HCT116 (cell line): ENCODE measurements around the gene NAT10. TPM values are rescaled to one million over a fixed set of nuclear protein-coding genes. Genes with fewer than 3 reads are reported as not detected.

Source experiments
- ATAC-seq: fragments of 200-7000 bp; cut with Tn5 transposase; 2 replicates; pipeline ENCODE4 v1.9.1; 2020; ENCODE audit warnings: mild to moderate bottlenecking, moderate library complexity
- BruUV-seq: library from RNA; stranded (reverse); fragments of 400-500 nt; replicated peaks from 2 replicates; lab custom pipeline; 2021; lab: Mats Ljungman, UMichigan
- CTCF ChIA-PET: fragments of 300-600 bp; sonication (Branson Sonifier 250); formaldehyde crosslinking; loops from one replicate; lab custom pipeline; 2021; ENCODE audit warnings: antibody characterized with exemption; lab: Charles Lee
- POLR2A ChIA-PET: fragments of 300-600, 350-600 bp; sonication (Branson Sonifier 250); formaldehyde crosslinking; loops from one replicate; lab custom pipeline; 2021; ENCODE audit warnings: antibody characterized with exemption; lab: Charles Lee
- RAD21 ChIA-PET, 2 experiments: fragments of 300-600 bp; sonication (Branson Sonifier 250); formaldehyde crosslinking; loops; one replicate each; lab custom pipeline; 2023; ENCODE audit warnings: low total read pairs in 2 of 2; ENCODE audit not compliant: uncharacterized antibody in 2 of 2, unreplicated experiment in 2 of 2, low non-redundant PET in 1 of 2; lab: Charles Lee
- DNase-seq: peaks from one replicate; pipeline ENCODE4 v3.0.0-alpha.2; 2010; ENCODE audit warnings: low read depth, low spot score
- H2AFZ ChIP-seq: fragments of 200-600 bp; shearing (Covaris generic), sonication (generic); 2 replicates; pipeline ENCODE4 v1.6.1; 2017; ENCODE audit warnings: low read depth, mixed run types, mixed read lengths, antibody characterized with exemption, low read length; ENCODE audit not compliant: poor library complexity, severe bottlenecking
- H3K27ac ChIP-seq: 2 replicates; pipeline ENCODE4 v1.5.1; 2012; ENCODE audit warnings: low read depth, low read length
- H3K27me3 ChIP-seq: fragments of 200-600 bp; sonication (generic); 2 replicates; pipeline ENCODE4 v1.6.1; 2016; ENCODE audit warnings: mixed run types, low read length, mixed read lengths; ENCODE audit not compliant: insufficient read depth
- H3K36me3 ChIP-seq, 2 experiments: fragments of 200-500 bp in 1 of 2; fragments of 200-600 bp in 1 of 2; sonication (Bioruptor generic) in 1 of 2; sonication (generic) in 1 of 2; 2 replicates each; pipeline versions ENCODE4 v1.5.1 to v1.6.1; 2014 to 2016; ENCODE audit warnings: low read length in 2 of 2, inconsistent platforms in 1 of 2, mixed read lengths in 1 of 2, mixed run types in 1 of 2; ENCODE audit not compliant: insufficient read depth in 2 of 2, control insufficient read depth in 1 of 2
- H3K4me1 ChIP-seq, 2 experiments: fragments of 200-600 bp in 1 of 2; sonication (generic) in 1 of 2; 2 replicates each; pipeline versions ENCODE4 v1.5.1 to v1.6.1; 2012 to 2017; ENCODE audit warnings: low read length in 2 of 2, inconsistent platforms in 1 of 2, mild to moderate bottlenecking in 1 of 2, mixed read lengths in 1 of 2, mixed run types in 1 of 2, moderate library complexity in 1 of 2; ENCODE audit not compliant: insufficient read depth in 2 of 2, control insufficient read depth in 1 of 2
- H3K4me2 ChIP-seq: fragments of 200-600 bp; sonication (generic); 2 replicates; pipeline ENCODE4 v1.6.1; 2017; ENCODE audit warnings: mixed run types, low read length, mixed read lengths
- H3K4me3 ChIP-seq, 2 experiments: fragments of 200-600 bp in 1 of 2; sonication (generic) in 1 of 2; replicated peaks in 1 of 2; 2 replicates each; pipeline ENCODE4 v1.5.1; 2011 to 2016; ENCODE audit warnings: low read length in 2 of 2, control low read depth in 1 of 2, low read depth in 1 of 2, mild to moderate bottlenecking in 1 of 2, mixed read lengths in 1 of 2, mixed run types in 1 of 2
- H3K79me2 ChIP-seq: fragments of 200-600 bp; sonication (generic); 2 replicates; pipeline ENCODE4 v1.6.1; 2017; ENCODE audit warnings: mild to moderate bottlenecking, mixed run types, low read length, moderate library complexity, mixed read lengths; ENCODE audit not compliant: insufficient read depth
- H3K9ac ChIP-seq: fragments of 200-600 bp; sonication (generic); 2 replicates; pipeline ENCODE4 v1.6.1; 2016; ENCODE audit warnings: low read length, mixed read lengths
- H3K9me2 ChIP-seq: fragments of 200-600 bp; sonication (generic), shearing (Covaris generic); 2 replicates; pipeline ENCODE4 v1.6.1; 2017; ENCODE audit warnings: mixed run types, mild to moderate bottlenecking, moderate library complexity; ENCODE audit not compliant: insufficient read depth
- H3K9me3 ChIP-seq, 2 experiments: fragments of 200-500 bp in 1 of 2; fragments of 200-600 bp in 1 of 2; sonication (Bioruptor generic) in 1 of 2; sonication (generic) in 1 of 2; 2 replicates each; pipeline ENCODE4 v1.6.1; 2014 to 2017; ENCODE audit warnings: low read length in 2 of 2, mixed read lengths in 2 of 2, inconsistent platforms in 1 of 2, low read depth in 1 of 2, mild to moderate bottlenecking in 1 of 2, mixed run types in 1 of 2, moderate library complexity in 1 of 2; ENCODE audit not compliant: control insufficient read depth in 1 of 2, insufficient read depth in 1 of 2
- H4K20me1 ChIP-seq: fragments of 200-600 bp; sonication (generic), shearing (Covaris generic); 2 replicates; pipeline ENCODE4 v1.6.1; 2017; ENCODE audit warnings: mixed run types, mild to moderate bottlenecking, moderate library complexity; ENCODE audit not compliant: insufficient read depth
- FOSL1 ChIP-seq: IDR thresholded peaks from 2 replicates; pipeline ENCODE4 v1.6.1; 2012; ENCODE audit warnings: low read depth
- RAD21 ChIP-seq: IDR thresholded peaks from 2 replicates; pipeline ENCODE4 v1.6.1; 2012; ENCODE audit warnings: low read depth, mild to moderate bottlenecking
- intact Hi-C: fragments of 100-400 bp; cut with micrococcal nuclease; formaldehyde crosslinking; loops from 2 replicates; pipeline ENCODE4 v1.10.0; 2022
- total RNA-seq: library from RNA; stranded (reverse); gene quantifications from one replicate; pipeline ENCODE4 v1.2.1, GENCODE V29; 2021; ENCODE audit not compliant: unreplicated experiment
- TF ChIP-seq, protein P1 (sequence below): IDR thresholded peaks from 2 replicates; pipeline ENCODE4 v1.6.1; 2012; ENCODE audit warnings: low read depth
- TF ChIP-seq, protein P2 (sequence below), 3 experiments: fragments of 200-600 bp in 1 of 3; sonication (generic) in 1 of 3; IDR thresholded peaks in 2 of 3; conservative IDR thresholded peaks in 1 of 3; 2 replicates each; pipeline ENCODE4 v1.5.1; 2012 to 2017; ENCODE audit warnings: low read depth in 2 of 3, low read length in 2 of 3, antibody characterized with exemption in 1 of 3, borderline replicate concordance in 1 of 3, control low read depth in 1 of 3, mild to moderate bottlenecking in 1 of 3, mixed read lengths in 1 of 3, mixed run types in 1 of 3, moderate library complexity in 1 of 3; ENCODE audit not compliant: insufficient read depth in 1 of 3

The NAT10 gene
- total RNA-seq, 1 experiment from 2014 or later = 101 TPM

DNA sequence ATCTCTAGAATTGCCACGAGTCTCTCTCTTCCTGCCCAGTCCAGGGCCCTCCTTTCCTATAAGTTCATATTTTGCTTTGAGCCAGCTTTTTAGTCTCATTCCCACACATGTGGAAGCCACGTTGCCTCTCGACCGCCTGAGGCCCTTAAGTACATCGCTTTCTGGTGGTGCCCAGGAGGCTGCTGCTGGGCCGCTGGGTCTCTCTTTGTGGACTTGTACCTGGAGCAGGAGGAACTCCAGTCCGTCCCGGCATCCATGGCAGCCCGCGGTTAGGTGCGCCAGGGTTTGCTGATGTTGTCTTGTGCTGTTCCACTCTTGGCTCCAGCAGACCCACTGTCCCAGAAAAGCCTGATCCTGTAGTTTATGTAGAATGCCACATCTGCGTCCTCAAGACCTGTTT lies 41.0 kb downstream of the NAT10 start:
- Histone ChIP-seq H3K4me1 (no peaks in the 10 kb centered on the region), H3K4me2 (no peak overlapping the region), H3K27me3 (no peaks in the 10 kb centered on the region), H3K36me3 (peaks cover 54 to 67% of the 10 kb centered on the region in 2 experiments), H3K9ac (no peak overlapping the region), H2AFZ (no peak overlapping the region), H3K9me2 (no peaks in the 10 kb centered on the region), H3K27ac (no peak overlapping the region), H3K9me3 (no peaks in the 10 kb centered on the region), H3K4me3 (no peak overlapping the region), H3K79me2 (peaks cover 5% of the 10 kb centered on the region; the same call in 1 of the 2 replicates), H4K20me1 (0 out of 2 replicates have a peak, but pooled peaks cover 3% of the 10 kb centered on the region)
- TSS peak; percentile 47 for BruUV-seq
- ATAC-seq (no peak), DNase-seq (no peak)
- intact Hi-C loops = no loop called here
- ChIA-PET CTCF (no interaction called here), RAD21 (no interaction called here), POLR2A (no interaction called here)
- TF ChIP-seq, protein P1, sequence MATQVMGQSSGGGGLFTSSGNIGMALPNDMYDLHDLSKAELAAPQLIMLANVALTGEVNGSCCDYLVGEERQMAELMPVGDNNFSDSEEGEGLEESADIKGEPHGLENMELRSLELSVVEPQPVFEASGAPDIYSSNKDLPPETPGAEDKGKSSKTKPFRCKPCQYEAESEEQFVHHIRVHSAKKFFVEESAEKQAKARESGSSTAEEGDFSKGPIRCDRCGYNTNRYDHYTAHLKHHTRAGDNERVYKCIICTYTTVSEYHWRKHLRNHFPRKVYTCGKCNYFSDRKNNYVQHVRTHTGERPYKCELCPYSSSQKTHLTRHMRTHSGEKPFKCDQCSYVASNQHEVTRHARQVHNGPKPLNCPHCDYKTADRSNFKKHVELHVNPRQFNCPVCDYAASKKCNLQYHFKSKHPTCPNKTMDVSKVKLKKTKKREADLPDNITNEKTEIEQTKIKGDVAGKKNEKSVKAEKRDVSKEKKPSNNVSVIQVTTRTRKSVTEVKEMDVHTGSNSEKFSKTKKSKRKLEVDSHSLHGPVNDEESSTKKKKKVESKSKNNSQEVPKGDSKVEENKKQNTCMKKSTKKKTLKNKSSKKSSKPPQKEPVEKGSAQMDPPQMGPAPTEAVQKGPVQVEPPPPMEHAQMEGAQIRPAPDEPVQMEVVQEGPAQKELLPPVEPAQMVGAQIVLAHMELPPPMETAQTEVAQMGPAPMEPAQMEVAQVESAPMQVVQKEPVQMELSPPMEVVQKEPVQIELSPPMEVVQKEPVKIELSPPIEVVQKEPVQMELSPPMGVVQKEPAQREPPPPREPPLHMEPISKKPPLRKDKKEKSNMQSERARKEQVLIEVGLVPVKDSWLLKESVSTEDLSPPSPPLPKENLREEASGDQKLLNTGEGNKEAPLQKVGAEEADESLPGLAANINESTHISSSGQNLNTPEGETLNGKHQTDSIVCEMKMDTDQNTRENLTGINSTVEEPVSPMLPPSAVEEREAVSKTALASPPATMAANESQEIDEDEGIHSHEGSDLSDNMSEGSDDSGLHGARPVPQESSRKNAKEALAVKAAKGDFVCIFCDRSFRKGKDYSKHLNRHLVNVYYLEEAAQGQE = no peak
- TF ChIP-seq FOSL1 (no peak), RAD21 (no peak)
- TF ChIP-seq, protein P2, sequence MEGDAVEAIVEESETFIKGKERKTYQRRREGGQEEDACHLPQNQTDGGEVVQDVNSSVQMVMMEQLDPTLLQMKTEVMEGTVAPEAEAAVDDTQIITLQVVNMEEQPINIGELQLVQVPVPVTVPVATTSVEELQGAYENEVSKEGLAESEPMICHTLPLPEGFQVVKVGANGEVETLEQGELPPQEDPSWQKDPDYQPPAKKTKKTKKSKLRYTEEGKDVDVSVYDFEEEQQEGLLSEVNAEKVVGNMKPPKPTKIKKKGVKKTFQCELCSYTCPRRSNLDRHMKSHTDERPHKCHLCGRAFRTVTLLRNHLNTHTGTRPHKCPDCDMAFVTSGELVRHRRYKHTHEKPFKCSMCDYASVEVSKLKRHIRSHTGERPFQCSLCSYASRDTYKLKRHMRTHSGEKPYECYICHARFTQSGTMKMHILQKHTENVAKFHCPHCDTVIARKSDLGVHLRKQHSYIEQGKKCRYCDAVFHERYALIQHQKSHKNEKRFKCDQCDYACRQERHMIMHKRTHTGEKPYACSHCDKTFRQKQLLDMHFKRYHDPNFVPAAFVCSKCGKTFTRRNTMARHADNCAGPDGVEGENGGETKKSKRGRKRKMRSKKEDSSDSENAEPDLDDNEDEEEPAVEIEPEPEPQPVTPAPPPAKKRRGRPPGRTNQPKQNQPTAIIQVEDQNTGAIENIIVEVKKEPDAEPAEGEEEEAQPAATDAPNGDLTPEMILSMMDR (IDR thresholded peaks at IDR 0.05 in 2 of 3, conservative IDR thresholded peaks at IDR 0.05 in 1 of 3; ENCODE audit: borderline replicate concordance in 1 of 3, insufficient read depth in 1 of 3, low read depth in 2 of 3, low read length in 2 of 3) = no peak
